MM.1S (cell line): ENCODE results near the gene RAB8A.

Experiments used
- CTCF ChIP-seq: fragments of 300-600 bp; sonication (generic); IDR thresholded peaks from 2 replicates; pipeline ENCODE4 v1.5.1; 2016; ENCODE audit warnings: antibody characterized with exemption, low read length, mixed read lengths
- EZH2 ChIP-seq: fragments of 300-600 bp; sonication (generic); optimal IDR thresholded peaks from 2 replicates; pipeline ENCODE3; 2017; ENCODE audit warnings: low read depth, mild to moderate bottlenecking, antibody characterized with exemption, low read length, mixed read lengths
- EZH2phosphoT487 ChIP-seq: fragments of 300-600 bp; sonication (generic); IDR thresholded peaks from 2 replicates; pipeline ENCODE4 v1.6.1; 2018; ENCODE audit warnings: antibody characterized with exemption, low read length

DNA sequence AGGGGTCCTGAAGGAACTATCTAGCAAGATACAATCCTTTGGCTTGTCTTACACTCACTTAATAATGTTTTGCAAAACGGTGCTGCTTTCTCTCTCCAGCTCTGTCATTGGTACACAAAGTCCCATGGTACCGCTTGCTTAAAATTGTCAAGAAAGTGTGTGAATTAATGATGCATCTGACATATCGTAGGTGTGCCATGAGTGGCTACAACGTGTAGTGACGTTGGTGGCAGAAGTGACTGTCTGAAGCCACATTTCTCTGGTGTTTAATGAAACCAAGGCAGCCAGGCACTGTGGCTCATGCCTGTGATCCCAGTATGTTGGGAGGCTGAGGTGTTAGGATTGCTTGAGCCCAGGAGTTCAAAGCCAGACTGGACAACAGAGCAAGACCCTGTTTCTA lies 34.4 kb downstream of the RAB8A start:
- TF ChIP-seq CTCF: no peak
- no peak for TF ChIP-seq EZH2
- no peak for TF ChIP-seq EZH2phosphoT487
